Subcutaneous abdominal adipose tissue (tissue), 5 donors: Measurements from ENCODE around the gene TPO.
A peak's percentile ranks its signal among the peaks of the same experiment; 100 is the strongest.

Experiments
- H3K27ac ChIP-seq: one replicate; pipeline ENCODE4 v1.7.0; 2013; ENCODE audit warnings: low read depth, mild to moderate bottlenecking, inconsistent platforms, low read length, moderate library complexity
- H3K27me3 ChIP-seq, 5 donors: one replicate each; pipeline ENCODE4 v1.7.0; 2013; ENCODE audit warnings: low read length in 5 of 5, inconsistent platforms in 1 of 5; ENCODE audit not compliant: control insufficient read depth in 5 of 5, insufficient read depth in 4 of 5
- H3K36me3 ChIP-seq, 5 donors: one replicate each; pipeline ENCODE4 v1.7.0; 2013; ENCODE audit warnings: low read length in 5 of 5; ENCODE audit not compliant: control insufficient read depth in 5 of 5, insufficient read depth in 5 of 5
- H3K4me1 ChIP-seq, 5 donors: one replicate each; pipeline ENCODE4 v1.7.0; 2013; ENCODE audit warnings: low read length in 5 of 5, mild to moderate bottlenecking in 3 of 5, moderate library complexity in 1 of 5; ENCODE audit not compliant: control insufficient read depth in 5 of 5, insufficient read depth in 5 of 5
- H3K4me3 ChIP-seq, 5 donors: one replicate each; pipeline ENCODE4 v1.7.0; 2013; ENCODE audit warnings: low read length in 5 of 5, low read depth in 1 of 5
- H3K9ac ChIP-seq, 5 donors: one replicate each; pipeline ENCODE4 v1.7.0; 2013; ENCODE audit warnings: low read length in 5 of 5, mild to moderate bottlenecking in 4 of 5, moderate library complexity in 3 of 5
- H3K9me3 ChIP-seq, 5 donors: one replicate each; pipeline ENCODE4 v1.7.0; 2013; ENCODE audit warnings: low read length in 5 of 5; ENCODE audit not compliant: control insufficient read depth in 5 of 5
- donor health status: healthy.
- donor health status: healthy.
- donor health status: healthy.
- donor health status: healthy.
- donor health status: healthy.

Gene TPO

GRCh38 chr2:1413156-1413710, at the start of gene TPO:
TSS of gene TPO (plus strand) at chr2:1413463. CDS start at chr2:1414409, 946 bp downstream.
- H3K36me3 ChIP-seq: peaks cover 0 to 4% (median 0%) of the 10 kb centered on the region in 5 donors
- H3K4me1 ChIP-seq: no peaks in the 10 kb centered on the region
- no peaks in the 10 kb centered on the region for H3K27me3 ChIP-seq
- no peak within 1 kb of the TSS for H3K4me3 ChIP-seq
- H3K9ac ChIP-seq: no peak within 1 kb of the TSS
- H3K9me3 ChIP-seq: no peaks in the 10 kb centered on the region
- no peak within 1 kb of the TSS for H3K27ac ChIP-seq

GRCh38 chr2:1366546-1367134, 46.6 kb upstream of the TPO start:
- H3K9me3 ChIP-seq: no peaks in the 10 kb centered on the region
- no peak overlapping the region for H3K4me3 ChIP-seq
- no peaks in the 10 kb centered on the region for H3K36me3 ChIP-seq
- H3K4me1 ChIP-seq: no peaks in the 10 kb centered on the region
- no peak overlapping the region for H3K9ac ChIP-seq
- no peaks in the 10 kb centered on the region for H3K27me3 ChIP-seq
- no peak overlapping the region for H3K27ac ChIP-seq

- no peaks in the 10 kb centered on the region for H3K36me3 ChIP-seq
- H3K9me3 ChIP-seq: no peaks in the 10 kb centered on the region
- no peak overlapping the region for H3K27ac ChIP-seq
- H3K27me3 ChIP-seq: peaks cover 0 to 3% (median 0%) of the 10 kb centered on the region in 5 donors
- H3K4me3 ChIP-seq: no peak overlapping the region
- no peaks in the 10 kb centered on the region for H3K4me1 ChIP-seq
- H3K9ac ChIP-seq: no peak overlapping the region
These were observed 45.7 kb upstream of the TPO start for GRCh38 chr2:1367601-1368000.

GRCh38 chr2:1369905-1370304, 43.4 kb upstream of the TPO start:
- Histone ChIP-seq H3K4me3 (no peak overlapping the region), H3K9me3 (no peaks in the 10 kb centered on the region), H3K36me3 (no peaks in the 10 kb centered on the region), H3K9ac (no peak overlapping the region), H3K27me3 (peaks cover 0 to 10% (median 0%) of the 10 kb centered on the region in 5 donors), H3K4me1 (peaks cover 0 to 3% (median 0%) of the 10 kb centered on the region in 5 donors), H3K27ac (no peak overlapping the region)

GRCh38 chr2:1370461-1370860, 42.8 kb upstream of the TPO start:
- Histone ChIP-seq H3K4me1 (peaks cover 0 to 3% (median 0%) of the 10 kb centered on the region in 5 donors), H3K4me3 (no peak overlapping the region), H3K9me3 (no peaks in the 10 kb centered on the region), H3K9ac (no peak overlapping the region), H3K27me3 (peaks cover 0 to 10% (median 0%) of the 10 kb centered on the region in 5 donors), H3K36me3 (no peaks in the 10 kb centered on the region), H3K27ac (no peak overlapping the region)

GRCh38 chr2:1371082-1371481, 42.2 kb upstream of the TPO start:
- no peak overlapping the region for H3K27ac ChIP-seq
- no peak overlapping the region for H3K9ac ChIP-seq
- H3K4me1 ChIP-seq: peaks cover 0 to 7% (median 0%) of the 10 kb centered on the region in 5 donors
- no peaks in the 10 kb centered on the region for H3K36me3 ChIP-seq
- H3K9me3 ChIP-seq: no peaks in the 10 kb centered on the region
- H3K4me3 ChIP-seq: no peak overlapping the region
- H3K27me3 ChIP-seq: peaks cover 0 to 10% (median 0%) of the 10 kb centered on the region in 5 donors

- peak overlapping the region in 1 of 5 donors; percentile 21 for H3K9ac ChIP-seq
- peak overlapping the region in 4 of 5 donors; percentile 49 to 66 (median 54) for H3K4me3 ChIP-seq
- H3K4me1 ChIP-seq: peaks cover 0 to 7% (median 0%) of the 10 kb centered on the region in 5 donors
- H3K27ac ChIP-seq: peak overlapping the region; percentile 13
- peaks cover 0 to 17% (median 6%) of the 10 kb centered on the region in 5 donors for H3K27me3 ChIP-seq
- H3K9me3 ChIP-seq: no peaks in the 10 kb centered on the region
- no peaks in the 10 kb centered on the region for H3K36me3 ChIP-seq
These were observed 39.4 kb upstream of the TPO start for GRCh38 chr2:1373830-1374229.

GRCh38 chr2:1374287-1374686, 39.0 kb upstream of the TPO start:
- Histone ChIP-seq H3K36me3 (no peaks in the 10 kb centered on the region), H3K9ac (peak overlapping the region in 1 of 5 donors; percentile 21), H3K27ac (peak overlapping the region; percentile 13), H3K4me1 (peaks cover 0 to 7% (median 0%) of the 10 kb centered on the region in 5 donors), H3K9me3 (no peaks in the 10 kb centered on the region), H3K27me3 (peaks cover 0 to 17% (median 6%) of the 10 kb centered on the region in 5 donors), H3K4me3 (peak overlapping the region in 4 of 5 donors; percentile 49 to 66 (median 54))

GRCh38 chr2:1375794-1376193, 37.5 kb upstream of the TPO start:
- H3K4me1 ChIP-seq: peaks cover 0 to 7% (median 0%) of the 10 kb centered on the region in 5 donors
- H3K36me3 ChIP-seq: no peaks in the 10 kb centered on the region
- peaks cover 0 to 17% (median 6%) of the 10 kb centered on the region in 5 donors for H3K27me3 ChIP-seq
- H3K4me3 ChIP-seq: peak overlapping the region in 3 of 5 donors; percentile 5 to 55 (median 54)
- no peak overlapping the region for H3K9ac ChIP-seq
- H3K27ac ChIP-seq: no peak overlapping the region
- H3K9me3 ChIP-seq: no peaks in the 10 kb centered on the region

- no peak overlapping the region for H3K9ac ChIP-seq
- H3K27ac ChIP-seq: no peak overlapping the region
- peaks cover 0 to 7% (median 0%) of the 10 kb centered on the region in 5 donors for H3K4me1 ChIP-seq
- no peak overlapping the region for H3K4me3 ChIP-seq
- H3K9me3 ChIP-seq: no peaks in the 10 kb centered on the region
- H3K27me3 ChIP-seq: peaks cover 0 to 15% (median 6%) of the 10 kb centered on the region in 5 donors
- no peaks in the 10 kb centered on the region for H3K36me3 ChIP-seq
These were observed 35.8 kb upstream of the TPO start for GRCh38 chr2:1377473-1377872.
